Measurements from ENCODE around the gene STIP1.
A peak's percentile ranks its signal among the peaks of the same experiment; 100 is the strongest.
"Not testable (repeated sequence)": the region's sequence is repeated elsewhere in the genome, so short reads cannot be mapped to it uniquely, and the experiment has no call there.

The STIP1 gene

GRCh38 chr11:64244107-64244506, 58.1 kb downstream of the STIP1 start:
- peaks cover 14% of the 10 kb centered on the region for H3K36me3 ChIP-seq (ENCODE audit: insufficient read depth, low read length)
- no peaks in the 10 kb centered on the region for H3K9me3 ChIP-seq (ENCODE audit: low read length)
- no peak overlapping the region for H3K9ac ChIP-seq (ENCODE audit: low read length)
- peaks cover 27% of the 10 kb centered on the region for H3K4me1 ChIP-seq (ENCODE audit: insufficient read depth, low read length)
- no peak overlapping the region for H3K27ac ChIP-seq (ENCODE audit: low read depth, low read length)
- H3K4me3 ChIP-seq (ENCODE audit: low read depth in 1 of 2, low read length in 2 of 2) = no peak overlapping the region
- H3K27me3 ChIP-seq (ENCODE audit: control insufficient read depth in 1 of 2, insufficient read depth in 2 of 2, low read length in 2 of 2) = no peaks in the 10 kb centered on the region

GRCh38 chr11:64244966-64245365, 59.0 kb downstream of the STIP1 start:
- peaks cover 23% of the 10 kb centered on the region for H3K4me1 ChIP-seq (ENCODE audit: insufficient read depth, low read length)
- H3K9ac ChIP-seq (ENCODE audit: low read length) = peak overlapping the region; percentile 61
- no peaks in the 10 kb centered on the region for H3K27me3 ChIP-seq (ENCODE audit: control insufficient read depth in 1 of 2, insufficient read depth in 2 of 2, low read length in 2 of 2)
- H3K4me3 ChIP-seq (ENCODE audit: low read depth in 1 of 2, low read length in 2 of 2) = peak overlapping the region in 1 of 2 donors; percentile 68
- peaks cover 13% of the 10 kb centered on the region for H3K36me3 ChIP-seq (ENCODE audit: insufficient read depth, low read length)
- no peaks in the 10 kb centered on the region for H3K9me3 ChIP-seq (ENCODE audit: low read length)
- H3K27ac ChIP-seq (ENCODE audit: low read depth, low read length) = peak overlapping the region; percentile 86

GRCh38 chr11:64245401-64245796, 59.4 kb downstream of the STIP1 start:
- H3K4me1 ChIP-seq (ENCODE audit: insufficient read depth, low read length) = peaks cover 20% of the 10 kb centered on the region
- H3K27me3 ChIP-seq (ENCODE audit: control insufficient read depth in 1 of 2, insufficient read depth in 2 of 2, low read length in 2 of 2) = no peaks in the 10 kb centered on the region
- H3K9me3 ChIP-seq (ENCODE audit: low read length) = no peaks in the 10 kb centered on the region
- H3K9ac ChIP-seq (ENCODE audit: low read length) = peak overlapping the region; percentile 61
- H3K36me3 ChIP-seq (ENCODE audit: insufficient read depth, low read length) = peaks cover 13% of the 10 kb centered on the region
- H3K4me3 ChIP-seq (ENCODE audit: low read depth in 1 of 2, low read length in 2 of 2) = peak overlapping the region; percentile 68 to 72
- H3K27ac ChIP-seq (ENCODE audit: low read depth, low read length) = peak overlapping the region; percentile 86

GRCh38 chr11:64245797-64246620, 60.0 kb downstream of the STIP1 start:
- Histone ChIP-seq H3K9ac (ENCODE audit: low read length) (peak overlapping the region; percentile 61), H3K4me1 (ENCODE audit: insufficient read depth, low read length) (peaks cover 23% of the 10 kb centered on the region), H3K27ac (ENCODE audit: low read depth, low read length) (peak overlapping the region; percentile 86), H3K27me3 (ENCODE audit: control insufficient read depth in 1 of 2, insufficient read depth in 2 of 2, low read length in 2 of 2) (no peaks in the 10 kb centered on the region), H3K4me3 (ENCODE audit: low read depth in 1 of 2, low read length in 2 of 2) (peak overlapping the region; percentile 68 to 72), H3K36me3 (ENCODE audit: insufficient read depth, low read length) (peaks cover 13% of the 10 kb centered on the region), H3K9me3 (ENCODE audit: low read length) (no peaks in the 10 kb centered on the region)

- H3K4me3 ChIP-seq (ENCODE audit: low read depth in 1 of 2, low read length in 2 of 2); H3K9me3 ChIP-seq (ENCODE audit: low read length); H3K27ac ChIP-seq (ENCODE audit: low read depth, low read length); H3K9ac ChIP-seq (ENCODE audit: low read length); H3K27me3 ChIP-seq (ENCODE audit: control insufficient read depth in 1 of 2, insufficient read depth in 2 of 2, low read length in 2 of 2): not testable (repeated sequence)
- peaks cover 13% of the 10 kb centered on the region for H3K36me3 ChIP-seq (ENCODE audit: insufficient read depth, low read length)
- H3K4me1 ChIP-seq (ENCODE audit: insufficient read depth, low read length) = peaks cover 23% of the 10 kb centered on the region
Observed at GRCh38 chr11:64246621-64246870, 60.6 kb downstream of the STIP1 start.

GRCh38 chr11:64246871-64247728, 61.1 kb downstream of the STIP1 start, which contains the start of gene PPP1R14B:
Gene PPP1R14B (minus strand): TSS chr11:64246943. CDS start chr11:64246673, 270 bp downstream.
- peak within 1 kb of the TSS; percentile 84 for H3K9ac ChIP-seq (ENCODE audit: low read length)
- H3K27ac ChIP-seq (ENCODE audit: low read depth, low read length) = peak within 1 kb of the TSS; percentile 86
- peak within 1 kb of the TSS; percentile 72 to 100 for H3K4me3 ChIP-seq (ENCODE audit: low read depth in 1 of 2, low read length in 2 of 2)
- H3K9me3 ChIP-seq (ENCODE audit: low read length) = no peaks in the 10 kb centered on the region
- no peaks in the 10 kb centered on the region for H3K27me3 ChIP-seq (ENCODE audit: control insufficient read depth in 1 of 2, insufficient read depth in 2 of 2, low read length in 2 of 2)
- peaks cover 27% of the 10 kb centered on the region for H3K4me1 ChIP-seq (ENCODE audit: insufficient read depth, low read length)
- peaks cover 13% of the 10 kb centered on the region for H3K36me3 ChIP-seq (ENCODE audit: insufficient read depth, low read length)

GRCh38 chr11:64247729-64248531, 62.0 kb downstream of the STIP1 start:
- peaks cover 13% of the 10 kb centered on the region for H3K36me3 ChIP-seq (ENCODE audit: insufficient read depth, low read length)
- H3K27ac ChIP-seq (ENCODE audit: low read depth, low read length) = peak overlapping the region; percentile 85
- H3K4me1 ChIP-seq (ENCODE audit: insufficient read depth, low read length) = peaks cover 35% of the 10 kb centered on the region
- H3K27me3 ChIP-seq (ENCODE audit: control insufficient read depth in 1 of 2, insufficient read depth in 2 of 2, low read length in 2 of 2) = no peaks in the 10 kb centered on the region
- H3K9ac ChIP-seq (ENCODE audit: low read length) = no peak overlapping the region
- peak overlapping the region; percentile 66 to 100 for H3K4me3 ChIP-seq (ENCODE audit: low read depth in 1 of 2, low read length in 2 of 2)
- no peaks in the 10 kb centered on the region for H3K9me3 ChIP-seq (ENCODE audit: low read length)

GRCh38 chr11:64248578-64248977, 62.6 kb downstream of the STIP1 start:
- H3K9me3 ChIP-seq (ENCODE audit: low read length) = no peaks in the 10 kb centered on the region
- H3K27me3 ChIP-seq (ENCODE audit: control insufficient read depth in 1 of 2, insufficient read depth in 2 of 2, low read length in 2 of 2) = no peaks in the 10 kb centered on the region
- no peak overlapping the region for H3K9ac ChIP-seq (ENCODE audit: low read length)
- H3K27ac ChIP-seq (ENCODE audit: low read depth, low read length) = no peak overlapping the region
- H3K4me1 ChIP-seq (ENCODE audit: insufficient read depth, low read length) = peaks cover 38% of the 10 kb centered on the region
- no peak overlapping the region for H3K4me3 ChIP-seq (ENCODE audit: low read depth in 1 of 2, low read length in 2 of 2)
- H3K36me3 ChIP-seq (ENCODE audit: insufficient read depth, low read length) = peaks cover 8% of the 10 kb centered on the region

GRCh38 chr11:64249038-64249437, 63.1 kb downstream of the STIP1 start:
- Histone ChIP-seq H3K36me3 (ENCODE audit: insufficient read depth, low read length) (peaks cover 4% of the 10 kb centered on the region), H3K9ac (ENCODE audit: low read length) (no peak overlapping the region), H3K4me3 (ENCODE audit: low read depth in 1 of 2, low read length in 2 of 2) (no peak overlapping the region), H3K9me3 (ENCODE audit: low read length) (no peaks in the 10 kb centered on the region), H3K4me1 (ENCODE audit: insufficient read depth, low read length) (peaks cover 38% of the 10 kb centered on the region), H3K27ac (ENCODE audit: low read depth, low read length) (no peak overlapping the region), H3K27me3 (ENCODE audit: control insufficient read depth in 1 of 2, insufficient read depth in 2 of 2, low read length in 2 of 2) (no peaks in the 10 kb centered on the region)

- Histone ChIP-seq H3K4me1 (ENCODE audit: insufficient read depth, low read length) (peaks cover 38% of the 10 kb centered on the region), H3K27ac (ENCODE audit: low read depth, low read length) (no peak overlapping the region), H3K9ac (ENCODE audit: low read length) (no peak overlapping the region), H3K27me3 (ENCODE audit: control insufficient read depth in 1 of 2, insufficient read depth in 2 of 2, low read length in 2 of 2) (no peaks in the 10 kb centered on the region), H3K9me3 (ENCODE audit: low read length) (no peaks in the 10 kb centered on the region), H3K36me3 (ENCODE audit: insufficient read depth, low read length) (peaks cover 2% of the 10 kb centered on the region), H3K4me3 (ENCODE audit: low read depth in 1 of 2, low read length in 2 of 2) (no peak overlapping the region)
Observed at GRCh38 chr11:64249563-64250414, 63.8 kb downstream of the STIP1 start.

Measured in muscle layer of colon (tissue), 2 donors.